CD4-positive, alpha-beta T cell treated with Interleukin-2 at 100 ng/mL for 4 hours (primary cell): ENCODE measurements around the gene FAM187B.
"Not testable (repeated sequence)": the region's sequence is repeated elsewhere in the genome, so short reads cannot be mapped to it uniquely, and the experiment has no call there.

ENCODE experiments used
- DNase-seq: peaks from one replicate; pipeline ENCODE4 v3.0.0-alpha.2; 2020; ENCODE audit warnings: low spot score

The FAM187B gene

GRCh38 chr19:35236638-35237400 lies 8.3 kb upstream of the FAM187B start:
- DNase-seq, result peak; percentile 54

GRCh38 chr19:35232912-35233311 lies 4.4 kb upstream of the FAM187B start:
- no peak for DNase-seq

- no peak for DNase-seq
These were observed 3.6 kb upstream of the FAM187B start for GRCh38 chr19:35231956-35232645.

- no peak for DNase-seq
These were observed 1.1 kb upstream of the FAM187B start for GRCh38 chr19:35229601-35230000.

- DNase-seq, result no peak
These were observed 1.8 kb downstream of the FAM187B start for GRCh38 chr19:35226748-35227147.

GRCh38 chr19:35225951-35226350 lies 2.6 kb downstream of the FAM187B start:
- no peak for DNase-seq

GRCh38 chr19:35224681-35225571 lies 3.6 kb downstream of the FAM187B start:
- DNase-seq, result no peak

- DNase-seq, result no peak
These were observed 4.6 kb downstream of the FAM187B start for GRCh38 chr19:35223862-35224505.

- no peak for DNase-seq
These were observed 5.3 kb downstream of the FAM187B start for GRCh38 chr19:35223084-35223790.

GRCh38 chr19:35222373-35223015 lies 6.0 kb downstream of the FAM187B start:
- DNase-seq, result no peak

GRCh38 chr19:35220973-35221590 lies 7.5 kb downstream of the FAM187B start:
- DNase-seq, result not testable (repeated sequence)

- DNase-seq, result no peak
These were observed 8.1 kb downstream of the FAM187B start for GRCh38 chr19:35220315-35220921.

- no peak for DNase-seq
These were observed 9.5 kb downstream of the FAM187B start for GRCh38 chr19:35219008-35219407.

- no peak for DNase-seq
These were observed 10.9 kb downstream of the FAM187B start for GRCh38 chr19:35217649-35217990.

- peak; percentile 65 for DNase-seq
These were observed 11.5 kb downstream of the FAM187B start for GRCh38 chr19:35216833-35217648.

GRCh38 chr19:35216016-35216832 lies 12.3 kb downstream of the FAM187B start:
- no peak for DNase-seq

- DNase-seq, result no peak
These were observed 13.6 kb downstream of the FAM187B start for GRCh38 chr19:35214766-35215422.
